SKM-1 treated with dmso at 0.1 percent for 144 hours (cell line): ENCODE data around the gene NTRK3.
"Not testable (repeated sequence)": the region's sequence is repeated elsewhere in the genome, so short reads cannot be mapped to it uniquely, and the experiment has no call there.

Experiments used
- DNase-seq: peaks from one replicate; lab custom pipeline; 2025; ENCODE audit not compliant: unreplicated experiment; lab: John Stamatoyannopoulos, UW

Gene NTRK3

DNA sequence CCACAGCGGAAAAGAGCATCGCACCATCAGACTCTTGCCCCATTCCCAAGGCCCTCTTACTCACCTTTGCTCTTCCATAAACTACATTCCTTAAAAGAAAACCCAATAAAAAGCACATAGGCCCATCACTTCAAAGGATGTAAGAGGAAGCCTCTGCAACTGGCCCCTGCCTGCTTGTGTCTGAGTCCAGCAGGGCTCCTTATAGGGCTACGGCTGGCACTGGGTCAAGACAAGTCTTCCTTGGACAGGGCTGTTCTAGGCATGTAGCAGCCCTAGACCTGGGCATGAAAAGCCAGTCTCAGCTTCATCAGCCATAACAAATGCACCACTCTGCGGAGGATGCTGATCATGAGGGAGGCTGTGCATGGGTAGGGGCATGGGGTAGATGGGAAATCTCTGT, 218.3 kb downstream of the NTRK3 start:
- no peak for DNase-seq

DNA sequence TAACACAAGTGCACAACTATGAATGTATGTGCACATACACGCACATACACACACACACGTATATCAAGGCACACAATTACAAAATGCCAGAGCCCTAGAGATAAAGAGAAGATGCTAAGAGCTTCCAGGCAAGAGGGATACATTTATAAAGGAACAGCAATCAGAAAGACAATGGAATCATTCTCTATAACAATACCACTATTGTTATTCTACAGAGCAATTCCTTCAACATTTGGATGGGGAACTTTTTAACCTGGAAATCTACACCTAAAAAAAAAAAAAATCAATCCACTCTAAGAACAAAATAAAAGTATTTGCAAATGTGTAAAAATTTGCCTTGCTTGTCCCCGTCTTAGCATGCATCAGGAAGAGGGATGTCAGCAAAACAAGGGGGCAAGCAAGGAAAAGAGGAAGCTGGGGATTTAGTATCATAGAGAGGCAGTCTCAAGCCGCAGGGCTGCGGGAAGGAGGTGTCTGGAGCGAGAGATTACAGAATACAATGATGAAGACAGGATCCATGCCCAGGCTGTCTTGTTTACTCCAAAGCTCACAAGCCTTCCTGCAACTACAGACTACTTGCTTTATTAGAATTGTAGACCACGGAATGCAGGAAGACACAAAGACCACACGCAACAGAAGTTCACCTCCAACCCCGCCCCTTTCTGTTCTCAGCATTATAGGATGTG, 220.2 kb downstream of the NTRK3 start:
- DNase-seq, result peak; percentile 54

- DNase-seq, result no peak
Observed at GRCh38 chr15:88035381-88035780, 221.2 kb downstream of the NTRK3 start.

DNA sequence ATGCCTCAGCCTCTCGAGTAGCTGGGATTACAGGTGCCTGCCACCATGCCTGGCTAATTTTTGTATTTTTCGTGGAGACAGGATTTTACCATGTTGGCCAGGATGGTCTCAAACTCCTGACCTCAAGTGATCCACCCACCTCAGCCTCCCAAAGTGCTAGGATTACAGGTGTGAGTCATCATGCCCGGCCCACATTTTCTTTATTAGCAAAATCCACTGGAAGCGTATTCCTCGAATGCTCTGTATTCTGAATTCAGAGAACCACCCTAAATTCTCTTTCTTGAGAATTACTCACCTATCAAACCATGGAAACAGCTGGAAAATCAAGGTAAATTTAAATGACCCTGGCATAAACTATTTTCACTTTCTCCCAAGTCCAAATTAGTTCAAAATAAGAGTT, 223.1 kb downstream of the NTRK3 start:
- not testable (repeated sequence) for DNase-seq

- DNase-seq, result no peak
Observed at GRCh38 chr15:88032787-88033186, 223.8 kb downstream of the NTRK3 start.

- no peak for DNase-seq
Observed at GRCh38 chr15:88031461-88031860, 225.1 kb downstream of the NTRK3 start.

- DNase-seq, result no peak
Observed at GRCh38 chr15:88029696-88030095, 226.8 kb downstream of the NTRK3 start.

DNA sequence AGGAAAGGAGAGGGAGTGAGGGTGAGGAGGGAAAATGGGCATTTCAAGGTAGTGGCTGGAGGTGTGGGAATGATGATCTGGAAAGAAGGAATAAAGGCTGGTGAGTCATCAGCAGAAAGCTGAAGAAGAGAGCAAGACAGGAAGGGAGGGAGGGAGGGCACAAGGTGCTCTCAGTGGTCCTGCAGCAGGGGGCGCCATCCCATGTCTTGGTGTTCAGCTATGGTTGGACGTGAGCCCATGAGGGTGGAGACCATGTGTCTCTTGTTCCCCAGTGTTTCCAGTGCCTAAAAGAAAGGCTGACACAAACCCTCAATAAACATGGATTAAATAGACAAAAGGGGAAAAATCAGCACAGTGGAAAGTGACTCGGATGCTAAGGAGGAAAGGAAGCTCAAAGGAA, 228.5 kb downstream of the NTRK3 start:
- no peak for DNase-seq

- no peak for DNase-seq
Observed at GRCh38 chr15:88023914-88024313, 232.6 kb downstream of the NTRK3 start.

- DNase-seq, result no peak
Observed at GRCh38 chr15:88022716-88023115, 233.8 kb downstream of the NTRK3 start.

- no peak for DNase-seq
Observed at GRCh38 chr15:88021601-88022000, 234.9 kb downstream of the NTRK3 start.

GRCh38 chr15:88020806-88021205, 235.7 kb downstream of the NTRK3 start:
- no peak for DNase-seq

DNA sequence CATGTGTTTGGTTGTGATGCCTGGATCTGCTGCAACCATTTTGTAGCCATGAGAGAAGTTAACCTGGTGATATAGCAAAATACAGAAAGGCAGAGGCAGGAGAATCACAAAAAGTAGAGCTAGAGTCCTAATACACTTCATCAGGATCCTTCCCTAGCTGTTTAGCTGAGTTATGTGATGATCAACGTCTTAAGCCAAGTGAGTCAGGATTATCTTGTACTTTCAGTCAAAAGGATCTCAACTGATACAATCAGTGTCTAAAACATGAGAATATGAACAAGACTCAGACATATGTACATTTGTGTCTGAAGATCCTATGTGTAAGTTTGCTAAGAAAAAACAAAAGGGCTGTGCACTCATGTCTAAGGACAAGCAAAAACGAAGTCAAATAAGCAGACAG, 236.9 kb downstream of the NTRK3 start:
- DNase-seq, result no peak

GRCh38 chr15:88018869-88019641, 237.5 kb downstream of the NTRK3 start:
- DNase-seq, result no peak

GRCh38 chr15:88017753-88018152, 238.8 kb downstream of the NTRK3 start:
- no peak for DNase-seq

GRCh38 chr15:88016406-88016805, 240.1 kb downstream of the NTRK3 start:
- DNase-seq, result no peak

- no peak for DNase-seq
Observed at GRCh38 chr15:88015228-88015860, 241.2 kb downstream of the NTRK3 start.

- no peak for DNase-seq
Observed at GRCh38 chr15:88014454-88015160, 241.9 kb downstream of the NTRK3 start.

DNA sequence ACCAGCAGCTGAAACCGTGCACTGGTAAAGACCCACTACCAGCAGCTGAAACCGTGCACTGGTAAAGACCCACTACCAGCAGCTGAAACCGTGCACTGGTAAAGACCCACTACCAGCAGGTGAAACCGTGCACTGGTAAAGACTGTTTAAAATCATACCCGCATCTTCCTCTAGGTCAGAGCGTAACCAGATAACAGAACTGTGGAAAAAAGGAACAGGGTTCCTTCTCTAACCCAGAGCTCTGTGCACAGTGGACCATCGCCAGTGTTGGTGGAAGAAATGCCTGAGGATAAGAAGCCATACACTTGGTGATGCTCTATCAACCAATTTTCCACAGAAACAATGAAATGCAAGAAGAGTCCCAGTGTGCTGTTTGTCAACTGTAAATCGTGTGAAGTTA, 243.4 kb downstream of the NTRK3 start:
- no peak for DNase-seq

GRCh38 chr15:88012688-88013087, 243.9 kb downstream of the NTRK3 start:
- DNase-seq, result no peak

GRCh38 chr15:88012233-88012632, 244.3 kb downstream of the NTRK3 start:
- DNase-seq, result no peak

- no peak for DNase-seq
Observed at GRCh38 chr15:88011533-88011932, 245.0 kb downstream of the NTRK3 start.
